ENCODE results near the gene CD74.
"Not testable (repeated sequence)": the region's sequence is repeated elsewhere in the genome, so short reads cannot be mapped to it uniquely, and the experiment has no call there.

The CD74 gene

DNA sequence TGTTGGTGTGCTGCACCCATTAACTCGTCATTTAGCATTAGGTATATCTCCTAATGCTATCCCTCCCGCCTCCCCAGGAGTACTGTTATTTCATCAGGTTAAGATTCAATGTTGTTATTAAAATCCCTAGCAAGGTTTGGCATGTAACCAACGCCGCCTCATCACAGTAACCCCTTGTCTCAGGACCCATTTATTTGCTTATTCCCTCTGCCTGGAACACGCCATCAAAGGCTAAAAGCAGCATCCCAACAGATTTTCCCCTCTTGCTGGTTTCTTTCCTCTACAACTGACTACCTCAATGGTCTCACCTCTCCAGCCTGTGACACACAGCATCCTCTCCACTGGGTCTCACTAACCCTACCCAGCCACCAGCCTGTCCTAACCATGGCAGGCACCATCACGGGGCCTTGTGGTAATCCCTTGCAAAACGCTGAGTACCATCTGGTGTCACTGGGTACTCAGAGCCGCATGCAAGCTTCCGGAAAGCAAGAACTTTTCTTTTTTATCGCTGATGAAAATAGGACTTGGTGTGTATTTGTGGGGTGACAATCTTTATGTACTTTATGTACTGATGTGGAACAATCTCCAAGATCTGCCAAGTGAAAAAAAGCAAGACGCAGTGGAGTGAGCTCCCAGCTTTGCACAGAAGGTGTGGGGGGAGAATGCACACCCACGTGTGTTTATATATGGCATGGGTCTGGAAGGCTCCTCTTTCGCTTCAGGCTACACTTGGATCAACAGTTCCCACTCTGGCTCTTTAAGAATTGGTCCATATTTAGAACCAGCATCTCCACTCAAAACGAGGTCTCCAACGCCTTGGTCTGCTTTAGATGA lies 30.7 kb upstream of the CD74 start:
- in situ Hi-C loops (cut with MboI; ENCODE audit: low pct_unique_long_range_greater_than_20kb, low sequenced_read_pairs) = no loop called here
- DNase-seq = no peak

GRCh38 chr5:150442699-150443080 lies 30.0 kb upstream of the CD74 start:
- in situ Hi-C loops (cut with MboI; ENCODE audit: low pct_unique_long_range_greater_than_20kb, low sequenced_read_pairs) = no loop called here
- DNase-seq = peak; percentile 42

- in situ Hi-C loops (cut with MboI; ENCODE audit: low pct_unique_long_range_greater_than_20kb, low sequenced_read_pairs) = no loop called here
- DNase-seq = no peak
Observed at GRCh38 chr5:150441813-150442698, 29.3 kb upstream of the CD74 start.

DNA sequence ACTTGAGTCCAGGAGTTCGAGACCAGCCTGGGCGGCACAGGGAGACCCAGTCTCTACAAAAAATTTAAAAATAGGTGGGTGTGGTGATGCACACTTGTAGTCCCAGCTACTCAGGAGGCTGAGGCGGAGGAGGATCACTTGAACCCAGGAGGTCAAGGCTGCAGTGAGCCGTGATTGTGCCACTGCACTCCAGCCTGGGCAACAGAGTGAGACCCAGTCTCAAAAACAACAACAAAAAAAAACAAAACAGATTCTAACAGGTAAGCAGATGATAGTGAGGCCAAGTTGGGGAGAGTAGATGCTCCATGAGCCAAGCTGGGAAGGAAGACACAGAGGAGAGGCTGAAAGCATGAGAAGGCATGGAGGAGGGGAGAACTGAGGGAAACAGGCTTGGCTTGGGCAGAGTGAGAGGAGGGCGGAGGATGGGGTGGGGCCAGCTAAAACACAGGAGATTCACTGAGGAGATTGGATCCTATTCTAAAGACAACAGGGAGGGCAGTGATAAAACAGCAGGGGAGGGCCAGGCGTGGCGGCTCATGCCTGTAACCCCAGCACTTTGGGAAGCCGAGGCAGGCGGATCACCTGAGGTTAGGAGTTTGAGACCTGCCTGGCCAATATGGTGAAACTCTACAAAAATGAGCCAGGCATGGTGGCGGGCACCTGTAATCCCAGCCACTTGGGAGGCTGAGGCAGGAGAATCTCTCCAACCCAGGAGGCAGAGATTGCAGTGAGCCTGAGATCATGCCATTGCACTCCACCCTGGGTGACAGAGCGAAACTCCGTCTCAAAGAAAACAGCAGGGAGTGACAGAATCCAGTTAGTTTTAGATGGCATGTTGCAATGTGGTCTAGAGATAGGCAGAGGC lies 28.5 kb upstream of the CD74 start:
- no peak for DNase-seq
- in situ Hi-C loops (cut with MboI; ENCODE audit: low pct_unique_long_range_greater_than_20kb, low sequenced_read_pairs) = no loop called here

DNA sequence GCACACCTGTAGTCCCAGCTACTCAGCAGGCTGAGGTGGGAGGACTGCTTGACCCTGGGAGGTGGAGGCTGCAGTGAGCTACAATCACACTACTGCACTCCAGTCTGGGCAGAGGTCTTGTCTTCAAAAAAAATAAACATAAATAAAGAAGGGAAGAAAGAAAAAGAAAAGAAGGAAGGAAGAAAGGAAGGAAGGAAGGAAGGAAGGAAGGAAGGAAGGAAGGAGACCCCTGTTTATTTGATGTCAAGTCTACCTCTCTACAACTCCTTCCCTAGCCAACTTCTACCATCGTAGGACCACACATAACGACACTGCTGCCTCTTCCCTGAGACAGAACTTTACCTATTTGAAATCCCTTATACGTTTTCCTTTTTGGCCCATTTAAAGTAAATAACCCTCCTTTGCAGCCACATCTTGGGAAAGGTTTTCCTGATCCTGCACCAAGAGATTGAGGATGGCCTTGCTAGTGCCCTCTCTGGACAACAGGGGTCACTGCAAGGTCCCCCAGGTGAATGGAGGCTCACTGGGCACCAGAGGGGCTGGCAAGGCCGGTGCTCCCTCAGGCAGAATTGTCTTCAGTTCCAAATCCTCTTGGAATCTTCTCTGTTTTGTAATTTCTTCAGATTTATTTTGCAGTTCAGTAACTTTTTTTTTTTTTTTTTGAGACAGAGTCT lies 26.3 kb upstream of the CD74 start:
- DNase-seq = peak; percentile 45
- in situ Hi-C loops (cut with MboI; ENCODE audit: low pct_unique_long_range_greater_than_20kb, low sequenced_read_pairs) = no loop called here

GRCh38 chr5:150436141-150436680 lies 23.5 kb upstream of the CD74 start:
- DNase-seq = peak; percentile 89
- in situ Hi-C loops (cut with MboI; ENCODE audit: low pct_unique_long_range_greater_than_20kb, low sequenced_read_pairs) = no loop called here

DNA sequence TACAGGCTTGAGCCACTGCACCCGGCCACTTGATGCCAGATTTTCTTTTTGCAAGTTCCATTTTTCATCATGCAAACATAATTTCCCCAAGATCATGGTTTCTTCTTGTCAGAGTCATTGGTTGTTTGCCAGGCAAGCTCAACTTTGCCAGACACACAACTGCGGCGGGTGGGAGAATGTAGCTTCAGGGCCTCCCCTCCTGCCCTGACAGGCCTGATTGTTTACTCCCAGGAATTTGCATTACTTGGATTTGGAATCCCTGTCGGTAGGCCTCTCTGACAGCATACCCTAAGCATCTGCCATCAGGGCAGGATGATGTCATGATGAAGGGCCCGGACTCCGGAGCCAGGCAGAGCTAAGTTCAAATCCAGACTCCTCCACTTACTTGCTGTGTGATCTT lies 21.8 kb upstream of the CD74 start:
- in situ Hi-C loops (cut with MboI; ENCODE audit: low pct_unique_long_range_greater_than_20kb, low sequenced_read_pairs) = no loop called here
- no peak for DNase-seq

DNA sequence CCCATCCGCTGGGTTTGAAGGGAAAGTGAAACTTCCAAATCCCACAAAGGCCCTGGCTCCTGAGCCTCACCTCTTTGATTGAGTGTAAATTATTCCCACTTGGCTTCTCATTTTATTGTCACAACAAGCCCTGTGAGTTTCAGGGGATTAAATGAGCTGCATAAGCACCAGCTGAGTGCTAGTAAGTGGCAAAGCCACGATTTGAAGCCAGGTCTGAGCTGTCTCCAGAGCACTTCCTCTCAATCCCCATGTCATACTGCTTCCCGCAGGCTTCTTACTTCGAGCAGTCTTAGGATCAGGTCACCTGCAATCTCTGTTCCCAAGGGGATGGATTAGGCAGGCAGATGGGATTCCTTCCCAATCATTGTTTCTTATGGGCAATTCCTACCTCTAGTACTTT lies 18.9 kb upstream of the CD74 start:
- DNase-seq = no peak
- in situ Hi-C loops (cut with MboI; ENCODE audit: low pct_unique_long_range_greater_than_20kb, low sequenced_read_pairs) = no loop called here

- in situ Hi-C loops (cut with MboI; ENCODE audit: low pct_unique_long_range_greater_than_20kb, low sequenced_read_pairs) = no loop called here
- DNase-seq = no peak
Observed at GRCh38 chr5:150431048-150431447, 18.3 kb upstream of the CD74 start.

- in situ Hi-C loops (cut with MboI; ENCODE audit: low pct_unique_long_range_greater_than_20kb, low sequenced_read_pairs) = no loop called here
- DNase-seq = no peak
Observed at GRCh38 chr5:150429410-150429873, 16.7 kb upstream of the CD74 start.

DNA sequence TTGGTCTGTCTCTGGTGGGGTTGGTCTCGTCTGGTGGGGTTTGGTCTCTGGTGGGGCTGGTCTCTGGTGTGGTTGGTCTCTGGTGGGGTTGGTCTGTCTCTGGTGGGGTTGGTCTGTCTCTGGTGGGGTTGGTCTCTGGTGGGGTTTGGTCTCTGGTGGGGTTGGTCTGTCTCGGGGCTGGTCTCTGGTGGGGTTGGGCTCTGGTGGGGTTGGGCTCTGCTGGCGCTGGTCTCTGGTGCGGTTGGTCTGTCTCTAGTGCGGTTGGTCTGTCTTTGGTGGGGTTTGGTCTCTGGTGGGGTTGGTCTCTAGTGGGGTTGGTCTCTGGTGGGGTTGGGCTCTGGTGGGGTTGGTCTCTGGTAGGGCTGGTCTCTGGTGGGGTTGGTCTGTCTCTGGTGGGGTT lies 16.3 kb upstream of the CD74 start:
- in situ Hi-C loops (cut with MboI; ENCODE audit: low pct_unique_long_range_greater_than_20kb, low sequenced_read_pairs) = no loop called here
- DNase-seq = no peak

DNA sequence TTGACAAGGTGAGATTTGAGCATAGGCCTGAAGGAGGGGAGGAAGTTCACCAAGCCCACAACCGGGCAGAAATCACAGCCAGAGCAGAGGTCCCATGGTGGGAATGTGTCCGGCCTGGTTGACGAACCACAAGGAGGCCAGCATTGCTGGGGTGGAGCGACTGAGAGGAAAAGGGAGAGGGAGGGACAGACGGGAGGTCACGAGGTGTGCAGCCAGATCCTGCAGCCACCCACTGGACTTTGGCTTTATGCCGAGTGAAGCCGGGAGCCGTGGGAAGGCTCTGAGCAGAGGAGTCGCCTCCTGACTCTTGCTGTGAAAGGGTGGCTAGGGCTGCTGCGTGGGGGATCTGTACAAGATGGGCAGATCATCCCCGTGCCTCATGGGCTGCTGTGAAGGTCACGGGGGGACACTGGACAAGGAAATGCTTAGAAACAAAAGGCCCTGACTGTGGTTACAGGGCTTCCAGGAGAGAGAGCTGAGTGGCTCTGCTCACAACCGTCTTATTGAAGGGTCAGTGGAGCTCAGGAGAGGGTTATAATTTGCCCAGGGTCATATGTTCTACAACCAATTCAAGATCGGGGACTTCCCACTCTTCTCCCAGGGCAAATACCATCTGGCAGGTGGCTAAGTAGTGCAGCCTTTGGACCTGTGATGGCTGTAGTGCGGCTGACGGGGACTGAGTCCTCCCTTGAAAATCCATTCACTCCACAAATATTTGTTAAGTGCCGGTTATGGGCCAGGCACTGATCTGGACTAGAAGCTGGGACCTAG lies 15.6 kb upstream of the CD74 start:
- no peak for DNase-seq
- in situ Hi-C loops (cut with MboI; ENCODE audit: low pct_unique_long_range_greater_than_20kb, low sequenced_read_pairs) = no loop called here

DNA sequence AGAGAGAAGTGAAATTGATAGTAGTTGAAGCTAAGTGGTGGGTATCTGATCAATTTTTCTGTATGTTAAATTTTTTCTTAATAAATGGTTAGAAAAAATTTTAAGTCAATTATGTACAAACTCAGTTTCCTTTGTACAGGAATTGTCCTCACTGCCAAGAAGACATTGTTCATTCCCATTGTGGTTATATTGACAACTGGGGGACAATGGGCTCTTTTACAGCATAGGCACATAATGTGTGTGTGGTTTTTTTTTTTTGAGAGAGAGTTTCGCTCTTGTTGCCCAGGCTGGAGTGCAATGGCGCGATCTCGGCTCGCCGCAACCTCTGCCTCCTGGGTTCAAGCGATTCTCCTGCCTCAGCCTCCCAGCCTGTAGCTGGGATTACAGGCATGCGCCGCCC lies 13.5 kb upstream of the CD74 start:
- DNase-seq; in situ Hi-C loops (cut with MboI; ENCODE audit: low pct_unique_long_range_greater_than_20kb, low sequenced_read_pairs): not testable (repeated sequence)

- no peak for DNase-seq
- in situ Hi-C loops (cut with MboI; ENCODE audit: low pct_unique_long_range_greater_than_20kb, low sequenced_read_pairs) = no loop called here
Observed at GRCh38 chr5:150422758-150423157, 10.0 kb upstream of the CD74 start.

DNA sequence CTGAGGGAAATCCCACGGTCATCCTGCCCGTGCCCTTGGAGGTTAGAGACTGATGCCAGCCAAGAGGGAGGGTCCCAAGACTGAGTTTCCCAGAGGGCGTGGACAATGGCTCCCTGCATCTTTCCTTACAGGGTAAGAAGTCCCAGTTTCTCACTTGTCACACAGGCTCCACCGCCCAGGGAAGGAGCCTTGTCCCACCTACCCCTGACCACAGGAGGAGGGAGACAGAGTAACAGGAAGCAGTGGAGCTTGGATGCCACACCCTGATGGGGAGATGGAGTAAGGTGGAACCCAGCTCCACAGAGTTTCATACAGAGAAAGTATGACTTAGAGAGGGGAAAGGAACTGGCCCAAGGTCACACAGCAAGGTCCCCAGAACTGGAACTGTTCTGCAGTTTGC lies 9.4 kb upstream of the CD74 start:
- DNase-seq = no peak

DNA sequence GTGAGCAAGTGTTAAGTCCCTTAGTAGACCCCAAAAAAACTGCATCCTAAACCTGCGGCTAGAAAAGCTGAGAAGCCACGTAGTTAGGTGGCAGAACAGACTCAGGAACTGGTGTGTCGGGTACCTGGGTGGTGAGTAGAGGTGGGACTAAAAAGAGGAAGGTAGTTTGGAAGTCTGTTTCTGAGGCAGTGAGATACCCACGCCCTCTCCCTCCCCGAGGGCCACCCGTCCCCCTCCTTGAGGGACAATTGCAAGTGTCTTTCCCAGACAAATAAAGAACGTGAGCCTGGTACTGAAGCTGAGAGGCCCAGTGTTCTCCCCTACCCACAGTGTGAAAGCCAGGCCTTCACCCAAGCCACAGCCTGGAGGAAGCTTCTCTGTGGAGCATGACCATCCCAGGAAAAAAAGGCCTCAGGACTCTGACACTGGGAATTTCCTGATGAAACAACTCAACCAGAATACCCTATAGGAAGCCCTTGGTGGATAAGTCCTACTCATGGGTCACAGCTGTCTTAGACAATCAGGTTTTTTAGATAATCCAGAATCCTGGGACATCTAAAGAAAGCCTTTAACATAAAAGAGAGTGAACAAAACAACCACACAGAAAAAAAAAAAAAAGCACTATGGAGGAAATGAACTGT lies 7.0 kb upstream of the CD74 start:
- DNase-seq = peak; percentile 62
- in situ Hi-C loops (cut with MboI; ENCODE audit: low pct_unique_long_range_greater_than_20kb, low sequenced_read_pairs) = no loop called here

More for the DNA sequence above, 9.4 kb upstream of the CD74 start:
- in situ Hi-C loops (cut with MboI; ENCODE audit: low pct_unique_long_range_greater_than_20kb, low sequenced_read_pairs) = no loop called here

All from KBM-7 (cell line).